Body of pancreas (tissue), 4 donors: ENCODE data around the gene EGR1.

Source experiments
- POLR2A ChIP-seq, 3 donors: fragments of 450-650 bp; IDR thresholded peaks; one replicate each; pipeline ENCODE4 v1.6.1; 2016; ENCODE audit warnings: antibody characterized with exemption in 3 of 3, mild to moderate bottlenecking in 2 of 3
- TF ChIP-seq, protein P1 (sequence below), 7 experiments: fragments of 450-650 bp in 4 of 7; fragments of 200-600 bp in 3 of 7; sonication (generic) in 3 of 7; IDR thresholded peaks; one replicate each; pipeline ENCODE4 v1.5.1; 2016 to 2019; ENCODE audit warnings: antibody characterized with exemption in 7 of 7

- peak in 2 of 3 donors; percentile 91 to 93 for TF ChIP-seq POLR2A (IDR thresholded peaks at IDR 0.05)
- TF ChIP-seq, protein P1, sequence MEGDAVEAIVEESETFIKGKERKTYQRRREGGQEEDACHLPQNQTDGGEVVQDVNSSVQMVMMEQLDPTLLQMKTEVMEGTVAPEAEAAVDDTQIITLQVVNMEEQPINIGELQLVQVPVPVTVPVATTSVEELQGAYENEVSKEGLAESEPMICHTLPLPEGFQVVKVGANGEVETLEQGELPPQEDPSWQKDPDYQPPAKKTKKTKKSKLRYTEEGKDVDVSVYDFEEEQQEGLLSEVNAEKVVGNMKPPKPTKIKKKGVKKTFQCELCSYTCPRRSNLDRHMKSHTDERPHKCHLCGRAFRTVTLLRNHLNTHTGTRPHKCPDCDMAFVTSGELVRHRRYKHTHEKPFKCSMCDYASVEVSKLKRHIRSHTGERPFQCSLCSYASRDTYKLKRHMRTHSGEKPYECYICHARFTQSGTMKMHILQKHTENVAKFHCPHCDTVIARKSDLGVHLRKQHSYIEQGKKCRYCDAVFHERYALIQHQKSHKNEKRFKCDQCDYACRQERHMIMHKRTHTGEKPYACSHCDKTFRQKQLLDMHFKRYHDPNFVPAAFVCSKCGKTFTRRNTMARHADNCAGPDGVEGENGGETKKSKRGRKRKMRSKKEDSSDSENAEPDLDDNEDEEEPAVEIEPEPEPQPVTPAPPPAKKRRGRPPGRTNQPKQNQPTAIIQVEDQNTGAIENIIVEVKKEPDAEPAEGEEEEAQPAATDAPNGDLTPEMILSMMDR (IDR thresholded peaks at IDR 0.05), result peak in 4 of 7 experiments; percentile 16 to 61 (median 43)
Measured at GRCh38 chr5:138464388-138465260, 655 bp upstream of the EGR1 start.
